H1 (cell line): ENCODE data around the gene ANGPTL2. TPM values are rescaled to one million over a fixed set of nuclear protein-coding genes. Genes with fewer than 3 reads are reported as not detected.
A peak's percentile ranks its signal among the peaks of the same experiment; 100 is the strongest.

Experiments used
- CTCF ChIA-PET: fragments of 300-600 bp; sonication (Branson Sonifier 250); formaldehyde crosslinking; loops from one replicate; lab custom pipeline; 2021; ENCODE audit not compliant: partially characterized antibody; lab: Charles Lee
- POLR2A ChIA-PET: fragments of 300-600 bp; sonication (Branson Sonifier 250); formaldehyde crosslinking; loops from one replicate; lab custom pipeline; 2021; ENCODE audit warnings: inconsistent platforms; ENCODE audit not compliant: partially characterized antibody; lab: Charles Lee
- DNase-seq, 2 experiments: peaks; one replicate each; pipeline versions ENCODE4 v3.0.0 to v3.0.0-alpha.2; 2010 to 2022; ENCODE audit warnings: low spot score in 2 of 2, low read depth in 1 of 2, mixed read lengths in 1 of 2
- FAIRE-seq: peaks from 2 replicates; lab custom pipeline; 2011; peaks lifted over from hg19 to GRCh38; lab: Jason Lieb, UNC
- H2AFZ ChIP-seq: 2 replicates; pipeline ENCODE4 v1.8.1; 2012; ENCODE audit warnings: low read length, inconsistent platforms
- H2AK5ac ChIP-seq: 2 replicates; pipeline ENCODE4 v1.6.1; 2013; ENCODE audit warnings: low read depth, low read length
- H2BK120ac ChIP-seq: replicated peaks from 2 replicates; pipeline ENCODE3; 2013; ENCODE audit warnings: low read depth, low read length, inconsistent platforms
- H2BK12ac ChIP-seq: 2 replicates; pipeline ENCODE4 v1.6.1; 2013; ENCODE audit warnings: low read depth, low read length
- H2BK15ac ChIP-seq: 2 replicates; pipeline ENCODE4 v1.6.1; 2013; ENCODE audit warnings: low read length
- H2BK20ac ChIP-seq: 2 replicates; pipeline ENCODE4 v1.6.1; 2013; ENCODE audit warnings: low read length
- H2BK5ac ChIP-seq: 2 replicates; pipeline ENCODE4 v1.6.1; 2013; ENCODE audit warnings: low read depth, low read length
- H3K14ac ChIP-seq: 2 replicates; pipeline ENCODE4 v1.6.1; 2013; ENCODE audit warnings: inconsistent platforms; ENCODE audit not compliant: insufficient read length
- H3K18ac ChIP-seq: 2 replicates; pipeline ENCODE4 v1.6.1; 2013; ENCODE audit warnings: low read length; ENCODE audit errors: extremely low read depth
- H3K23ac ChIP-seq: 2 replicates; pipeline ENCODE4 v1.6.1; 2013; ENCODE audit warnings: inconsistent platforms; ENCODE audit not compliant: insufficient read length
- H3K23me2 ChIP-seq: 2 replicates; pipeline ENCODE4 v1.6.1; 2013; ENCODE audit warnings: low read depth, low read length
- H3K27ac ChIP-seq: 2 replicates; pipeline ENCODE4 v1.6.1; 2011; ENCODE audit warnings: low read depth, low read length, inconsistent platforms
- H3K27me3 ChIP-seq, 4 experiments: replicated peaks in 1 of 4; 1 replicate in 1 of 4; 2 replicates in 3 of 4; pipeline versions ENCODE4 v1.6.1 to v1.8.1; 2011 to 2013; ENCODE audit warnings: low read length in 3 of 4, mild to moderate bottlenecking in 3 of 4, inconsistent platforms in 2 of 4, mixed read lengths in 2 of 4, moderate library complexity in 1 of 4; ENCODE audit not compliant: control insufficient read depth in 3 of 4, insufficient read depth in 3 of 4; ENCODE audit errors: extremely low read depth in 1 of 4
- H3K36me3 ChIP-seq, 4 experiments: 2 replicates each; pipeline versions ENCODE4 v1.6.1 to v1.8.1; 2011 to 2013; ENCODE audit warnings: mild to moderate bottlenecking in 4 of 4, low read length in 3 of 4, moderate library complexity in 2 of 4, control low read depth in 1 of 4, inconsistent platforms in 1 of 4; ENCODE audit not compliant: insufficient read depth in 4 of 4, control insufficient read depth in 2 of 4
- H3K4ac ChIP-seq: replicated peaks from 2 replicates; pipeline ENCODE3; 2013; ENCODE audit warnings: low read length, low read depth, mixed read lengths, inconsistent platforms; ENCODE audit not compliant: insufficient read length
- H3K4me1 ChIP-seq, 4 experiments: replicated peaks in 1 of 4; 1 replicate in 1 of 4; 2 replicates in 3 of 4; pipeline versions ENCODE4 v1.6.1 to v1.8.1; 2011 to 2013; ENCODE audit warnings: low read length in 3 of 4, inconsistent platforms in 2 of 4, mixed read lengths in 1 of 4; ENCODE audit not compliant: insufficient read depth in 4 of 4, control insufficient read depth in 3 of 4
- H3K4me2 ChIP-seq, 2 experiments: 2 replicates each; pipeline versions ENCODE4 v1.6.1 to v1.8.1; 2011 to 2013; ENCODE audit warnings: low read depth in 2 of 2, low read length in 2 of 2, control low read depth in 1 of 2, inconsistent platforms in 1 of 2, mild to moderate bottlenecking in 1 of 2; ENCODE audit not compliant: insufficient read depth in 1 of 2
- H3K4me3 ChIP-seq, 4 experiments: fragments of 200-600, 300-600 bp in 1 of 4; sonication (generic), shearing (Covaris generic), sonication (Bioruptor Twin) in 1 of 4; 2 replicates each; pipeline versions ENCODE4 v1.5.1 to v1.8.1; 2011 to 2016; ENCODE audit warnings: low read length in 4 of 4, low read depth in 3 of 4, control low read depth in 2 of 4, inconsistent platforms in 2 of 4, mild to moderate bottlenecking in 2 of 4, mixed read lengths in 1 of 4, moderate library complexity in 1 of 4; ENCODE audit not compliant: insufficient read depth in 2 of 4; ENCODE audit errors: extremely low read depth in 1 of 4
- H3K56ac ChIP-seq: replicated peaks from 2 replicates; pipeline ENCODE3; 2013; ENCODE audit warnings: low read depth, mild to moderate bottlenecking, mixed read lengths, low read length, inconsistent platforms; ENCODE audit not compliant: insufficient read length
- H3K79me1 ChIP-seq: 2 replicates; pipeline ENCODE4 v1.6.1; 2013; ENCODE audit warnings: low read depth, low read length, control low read depth
- H3K79me2 ChIP-seq, 2 experiments: 2 replicates each; pipeline versions ENCODE4 v1.6.1 to v1.8.1; 2012 to 2013; ENCODE audit warnings: low read length in 2 of 2, mild to moderate bottlenecking in 2 of 2, inconsistent platforms in 1 of 2; ENCODE audit not compliant: insufficient read depth in 2 of 2, control insufficient read depth in 1 of 2
- H3K9ac ChIP-seq, 4 experiments: replicated peaks in 1 of 4; 1 replicate in 1 of 4; 2 replicates in 3 of 4; pipeline versions ENCODE4 v1.6.1 to v1.8.1; 2011 to 2013; ENCODE audit warnings: low read depth in 3 of 4, low read length in 3 of 4, control low read depth in 2 of 4, mild to moderate bottlenecking in 2 of 4, moderate library complexity in 2 of 4, inconsistent platforms in 1 of 4; ENCODE audit errors: extremely low read depth in 1 of 4
- H3K9me3 ChIP-seq, 2 experiments: 2 replicates each; pipeline versions ENCODE4 v1.6.1 to v1.8.1; 2012 to 2013; ENCODE audit warnings: mild to moderate bottlenecking in 2 of 2, moderate library complexity in 2 of 2, control low read depth in 1 of 2, inconsistent platforms in 1 of 2, low read depth in 1 of 2, low read length in 1 of 2, mixed read lengths in 1 of 2; ENCODE audit not compliant: insufficient read depth in 2 of 2
- H4K20me1 ChIP-seq, 2 experiments: replicated peaks in 1 of 2; 2 replicates each; pipeline versions ENCODE3 to v1.8.1; 2011 to 2013; ENCODE audit warnings: inconsistent platforms in 2 of 2, low read length in 2 of 2, mild to moderate bottlenecking in 1 of 2; ENCODE audit not compliant: insufficient read depth in 2 of 2, control insufficient read depth in 1 of 2
- H4K5ac ChIP-seq: 2 replicates; pipeline ENCODE4 v1.6.1; 2013; ENCODE audit warnings: low read length, low read depth, mixed read lengths, inconsistent platforms; ENCODE audit not compliant: insufficient read length
- H4K8ac ChIP-seq: 2 replicates; pipeline ENCODE4 v1.8.0; 2013; ENCODE audit warnings: mild to moderate bottlenecking, moderate library complexity, low read length, inconsistent platforms; ENCODE audit not compliant: insufficient read depth; ENCODE audit errors: extremely low read depth
- H4K91ac ChIP-seq: replicated peaks from 2 replicates; pipeline ENCODE3; 2013; ENCODE audit warnings: low read length, mixed read lengths, inconsistent platforms; ENCODE audit not compliant: insufficient read length
- CREB1 ChIP-seq: IDR thresholded peaks from 2 replicates; pipeline ENCODE4 v1.6.1; 2012; ENCODE audit warnings: inconsistent platforms
- EGR1 ChIP-seq: IDR thresholded peaks from 2 replicates; pipeline ENCODE4 v1.6.1; 2011; ENCODE audit warnings: low read depth, low read length, borderline replicate concordance
- GTF2F1 ChIP-seq: IDR thresholded peaks from 2 replicates; pipeline ENCODE4 v1.6.1; 2012; ENCODE audit warnings: low read depth, low read length, improper control_type of control experiment, borderline replicate concordance
- POU5F1 ChIP-seq: IDR thresholded peaks from 2 replicates; pipeline ENCODE4 v1.6.1; 2011; ENCODE audit warnings: low read depth, mild to moderate bottlenecking, low read length, moderate library complexity
- RXRA ChIP-seq: IDR thresholded peaks from 2 replicates; pipeline ENCODE4 v1.6.1; 2011; ENCODE audit warnings: low read depth, mild to moderate bottlenecking, low read length, moderate library complexity; ENCODE audit not compliant: insufficient read depth
- SIRT6 ChIP-seq: IDR thresholded peaks from one replicate; pipeline ENCODE4 v1.7.1; 2012; ENCODE audit warnings: low read length, inconsistent platforms
- TAF1 ChIP-seq: IDR thresholded peaks from 2 replicates; pipeline ENCODE4 v1.6.1; 2011; ENCODE audit warnings: mild to moderate bottlenecking, low read depth, low read length
- TAF7 ChIP-seq: optimal IDR thresholded peaks from 2 replicates; pipeline ENCODE3; 2011; ENCODE audit warnings: low read depth, mild to moderate bottlenecking, inconsistent platforms, low read length, moderate library complexity, borderline replicate concordance
- TEAD4 ChIP-seq: IDR thresholded peaks from 2 replicates; pipeline ENCODE4 v1.6.1; 2012; ENCODE audit warnings: low read depth, low read length, inconsistent platforms, mixed read lengths
- ZNF274 ChIP-seq: IDR thresholded peaks from 2 replicates; pipeline ENCODE4 v1.7.0; 2012; ENCODE audit warnings: low read length, borderline replicate concordance; ENCODE audit errors: extremely low read depth
- WGBS, 2 experiments: shearing (Covaris generic) in 1 of 2; methylation state at CpG; one replicate each; pipeline versions ENCODE4 v1.1.6 to v1.1.7; 2013 to 2015; ENCODE audit warnings: low lambda C conversion rate in 2 of 2, mixed read lengths in 2 of 2, inconsistent platforms in 1 of 2, low coverage in 1 of 2, missing lambda C conversion rate in 1 of 2; ENCODE audit not compliant: insufficient replicate concordance in 2 of 2, insufficient coverage in 1 of 2, insufficient read length in 1 of 2; ENCODE audit errors: extremely low coverage in 1 of 2, missing lambda C conversion rate in 1 of 2; 5-methylcytosine and 5-hydroxymethylcytosine counted together
- polyA plus RNA-seq, 7 experiments: library from polyadenylated mRNA; depleted of rRNA in 3 of 7; stranded (reverse) in 5 of 7; unstranded in 2 of 7; fragments of >200 nt in 5 of 7; fragments of 200-250 nt in 2 of 7; gene quantifications; 1 replicate in 5 of 7; 2 replicates in 1 of 7; 4 replicates in 1 of 7; pipeline versions ENCODE4 v1.2.1 to v1.2.3, GENCODE V29; 2011 to 2013; ENCODE audit warnings: missing spikeins in 2 of 7, mixed read lengths in 2 of 7
- total RNA-seq: library from RNA; stranded (reverse); fragmentation: NEBNext Ultra II Directional; extraction: Animal tissue kit (Norgen Biotek cat#: 25700); gene quantifications from 2 replicates; pipeline ENCODE4 v1.2.1, GENCODE V29; 2021
- TF ChIP-seq, protein P1 (sequence below): IDR thresholded peaks from 2 replicates; pipeline ENCODE4 v1.6.1; 2012; ENCODE audit warnings: inconsistent platforms

The ANGPTL2 gene
- total and polyA plus RNA-seq, 2 of the 8 experiments (the other 6 are each of a cell fraction or from before 2014, with no cell fraction given) = 9.0 to 10.6 TPM

DNA sequence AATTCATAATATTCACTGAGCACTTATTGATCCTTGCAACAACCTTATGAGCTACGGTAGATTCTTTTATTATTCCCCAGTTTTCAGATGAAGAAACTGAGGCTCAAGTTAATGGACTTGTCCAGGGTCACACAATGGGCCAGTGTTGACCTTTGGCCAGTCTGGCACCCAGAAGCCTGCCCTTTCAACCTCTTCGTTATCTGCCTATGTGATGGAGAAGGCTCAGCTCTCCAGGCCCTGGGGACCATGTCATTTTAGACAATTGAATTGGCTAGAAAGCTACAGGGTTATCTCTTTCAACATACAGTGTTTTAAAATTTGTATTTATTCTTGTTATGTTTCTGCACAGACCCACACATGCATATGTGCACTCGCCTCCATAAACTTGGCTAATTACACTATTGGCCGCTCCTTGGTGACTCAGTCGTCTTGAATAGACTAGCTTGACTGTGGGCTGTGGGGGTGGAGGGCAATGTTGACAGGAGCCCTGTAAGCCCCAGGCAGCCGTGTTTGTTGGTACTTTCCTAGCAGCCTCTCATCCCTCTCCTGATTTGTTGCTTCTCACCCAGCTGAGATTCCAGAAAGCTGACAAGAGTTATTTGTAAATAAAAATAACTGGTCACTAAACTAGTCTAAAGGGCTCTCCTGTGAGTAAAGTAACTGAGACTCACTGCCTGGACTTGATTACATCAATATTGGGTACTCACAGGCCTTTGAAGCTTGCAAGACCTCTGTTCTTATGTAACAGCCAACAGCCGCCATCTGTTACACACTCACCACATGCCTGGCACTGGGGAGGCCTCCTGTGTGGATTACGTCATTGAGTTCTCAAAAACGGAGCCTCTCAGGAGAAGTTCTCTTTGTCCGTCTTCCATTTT lies 8.5 kb upstream of the ANGPTL2 start:
- Histone ChIP-seq H3K4me1 (peaks cover 7 to 16% (median 12%) of the 10 kb centered on the region in 4 experiments), H2AFZ (no peak overlapping the region), H3K27me3 (no peaks in the 10 kb centered on the region; a peak in 2 of 7 replicates), H2BK20ac (no peak overlapping the region), H3K56ac (no peak overlapping the region), H4K8ac (no peak overlapping the region), H3K9me3 (no peaks in the 10 kb centered on the region), H4K91ac (no peak overlapping the region), H2AK5ac (no peak overlapping the region), H3K4me3 (no peak overlapping the region), H2BK12ac (no peak overlapping the region), H3K27ac (no peak overlapping the region), H3K14ac (no peak overlapping the region), H3K36me3 (no peaks in the 10 kb centered on the region), H3K23me2 (no peaks in the 10 kb centered on the region), H3K79me1 (no peaks in the 10 kb centered on the region), H3K4me2 (0 out of 4 replicates have a peak overlapping the region, but pooled peaks of 1 of the 2 experiments have one; percentile 6), H2BK15ac (no peak overlapping the region), H3K4ac (no peak overlapping the region), H4K5ac (no peak overlapping the region), H2BK5ac (no peak overlapping the region), H3K9ac (no peak overlapping the region), H3K79me2 (no peaks in the 10 kb centered on the region), H2BK120ac (no peak overlapping the region), H4K20me1 (peaks cover 0 to 3% of the 10 kb centered on the region in 2 experiments), H3K18ac (no peak overlapping the region; the same call in 1 of the 2 replicates), H3K23ac (no peak overlapping the region)
- 87% methylated on average over 10 of the region's 10 CpGs; no CpG with 5 or more reads in 1 of the 2 experiments for WGBS, 2 experiments
- POLR2A ChIA-PET = interaction anchor here (1.6 kb wide), 1 partner anchor 8 kb away, joined by 6 read pairs; the partner anchor contains the start of gene ANGPTL2
- CTCF ChIA-PET = interaction anchor here (0.6 to 2.8 kb wide), 8 partner anchors 9 to 119 kb away, joined by 3 to 8 read pairs (median 4); no protein-coding TSS in a partner anchor
- TF ChIP-seq POU5F1 = no peak
- no peak for TF ChIP-seq RXRA
- TF ChIP-seq TAF7 = no peak
- TF ChIP-seq TAF1 = no peak
- no peak for TF ChIP-seq ZNF274
- TF ChIP-seq CREB1 = no peak
- no peak for TF ChIP-seq SIRT6
- TF ChIP-seq, protein P1, sequence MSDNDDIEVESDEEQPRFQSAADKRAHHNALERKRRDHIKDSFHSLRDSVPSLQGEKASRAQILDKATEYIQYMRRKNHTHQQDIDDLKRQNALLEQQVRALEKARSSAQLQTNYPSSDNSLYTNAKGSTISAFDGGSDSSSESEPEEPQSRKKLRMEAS = no peak
- no peak for TF ChIP-seq EGR1
- TF ChIP-seq GTF2F1 = no peak
- TF ChIP-seq TEAD4 = no peak
- DNase-seq (no peak), FAIRE-seq (no peak)
